Tongue (tissue), 2 donors: Measurements from ENCODE around the gene TSHZ3. TPM values are rescaled to one million over a fixed set of nuclear protein-coding genes. Genes with fewer than 3 reads are reported as not detected.
A peak's percentile ranks its signal among the peaks of the same experiment; 100 is the strongest.

Experiments
- DNase-seq: peaks from one replicate; pipeline ENCODE4 v3.0.0-alpha.2; 2015
- total RNA-seq: library from RNA; depleted of rRNA; stranded (reverse); fragments of >200 nt; gene quantifications from one replicate; pipeline ENCODE4 v1.2.3, GENCODE V29; 2014

TSHZ3 gene
- total RNA-seq, 1 donor from 2014 or later, result 9.5 TPM

DNA sequence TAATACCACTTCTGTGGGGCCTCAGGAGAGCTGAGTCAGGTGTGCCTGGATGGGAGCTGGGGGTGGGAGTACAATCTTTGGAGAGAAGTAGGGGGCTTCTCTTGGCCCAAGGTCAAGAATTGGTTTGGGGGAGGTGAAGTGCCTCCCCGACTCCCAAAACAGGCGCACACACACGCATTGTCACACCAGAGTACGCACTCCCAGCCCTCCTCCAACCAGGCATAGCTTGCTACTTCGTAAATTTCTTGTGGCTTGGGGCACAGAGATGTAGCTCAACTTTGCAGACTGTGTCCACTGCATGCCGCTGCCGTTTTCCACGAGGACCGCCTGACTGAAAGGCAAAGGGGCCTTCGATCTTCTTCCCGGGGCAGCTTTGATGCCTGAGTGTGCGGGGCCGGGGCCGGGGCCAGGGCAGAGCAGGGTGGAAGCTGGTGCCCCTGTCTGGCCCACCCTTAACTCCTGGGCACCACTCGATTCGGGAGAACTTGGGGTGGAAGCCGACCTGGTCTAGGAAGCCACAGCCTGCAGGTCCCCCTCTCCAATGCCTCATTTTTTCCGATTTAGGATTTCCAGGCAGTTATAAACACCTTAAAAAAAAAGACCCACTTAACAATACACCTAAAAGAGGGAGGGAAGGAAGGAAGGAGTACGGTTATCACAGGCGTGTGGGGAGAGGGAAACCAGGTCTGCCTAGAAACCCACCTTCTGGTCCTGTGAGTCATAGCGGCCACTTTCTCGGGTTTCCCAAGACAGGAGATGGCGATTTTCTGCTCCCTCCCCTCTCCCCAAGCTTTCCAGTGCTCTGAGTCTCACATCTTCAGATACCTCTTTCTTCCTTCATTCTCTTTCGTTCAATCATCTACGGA is 5.8 kb upstream of the TSHZ3 start:
- DNase-seq, result peak; percentile 44

DNA sequence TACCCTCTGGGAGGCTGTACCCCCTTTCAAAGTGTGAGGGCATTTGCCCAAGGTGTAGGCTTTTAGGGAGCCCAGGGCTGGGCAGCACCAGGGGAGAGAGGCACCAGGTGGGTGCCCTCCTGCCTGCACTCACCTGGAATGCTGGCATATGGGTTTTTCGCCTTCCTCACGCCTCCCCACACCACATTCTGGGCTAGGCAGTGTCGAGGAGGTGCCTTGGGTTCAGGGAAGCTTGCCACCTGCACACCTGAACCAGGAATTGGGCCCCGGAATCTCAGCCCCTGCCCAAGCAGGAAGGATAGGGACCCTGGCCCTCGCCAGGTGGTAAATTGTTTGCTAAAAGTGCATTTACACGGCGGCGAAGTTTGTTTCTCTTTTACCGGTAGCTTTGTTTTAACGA is 5.1 kb upstream of the TSHZ3 start:
- DNase-seq, result no peak

DNA sequence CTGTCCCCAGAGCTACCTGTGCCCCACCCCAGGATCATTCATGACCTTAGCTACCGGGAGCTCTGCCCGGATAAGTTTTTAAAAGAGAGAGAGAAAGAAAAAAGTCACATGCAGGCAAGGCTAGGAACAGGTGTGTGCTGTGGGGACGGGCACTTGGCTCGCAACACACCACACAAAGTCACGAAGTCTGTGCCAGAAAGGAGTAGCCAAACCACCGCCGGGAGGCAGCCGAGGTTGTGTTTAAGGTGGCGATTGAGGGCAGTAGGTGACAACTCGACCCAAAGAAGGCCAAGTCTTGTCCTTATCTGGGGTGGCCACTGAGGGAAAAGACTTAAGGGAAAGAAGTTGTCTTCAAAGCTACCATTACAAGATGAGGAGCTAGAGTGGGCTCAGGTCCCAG is 4.6 kb upstream of the TSHZ3 start:
- DNase-seq, result peak; percentile 83

GRCh38 chr19:31352782-31353651 is 3.8 kb upstream of the TSHZ3 start:
- peak; percentile 25 for DNase-seq

DNA sequence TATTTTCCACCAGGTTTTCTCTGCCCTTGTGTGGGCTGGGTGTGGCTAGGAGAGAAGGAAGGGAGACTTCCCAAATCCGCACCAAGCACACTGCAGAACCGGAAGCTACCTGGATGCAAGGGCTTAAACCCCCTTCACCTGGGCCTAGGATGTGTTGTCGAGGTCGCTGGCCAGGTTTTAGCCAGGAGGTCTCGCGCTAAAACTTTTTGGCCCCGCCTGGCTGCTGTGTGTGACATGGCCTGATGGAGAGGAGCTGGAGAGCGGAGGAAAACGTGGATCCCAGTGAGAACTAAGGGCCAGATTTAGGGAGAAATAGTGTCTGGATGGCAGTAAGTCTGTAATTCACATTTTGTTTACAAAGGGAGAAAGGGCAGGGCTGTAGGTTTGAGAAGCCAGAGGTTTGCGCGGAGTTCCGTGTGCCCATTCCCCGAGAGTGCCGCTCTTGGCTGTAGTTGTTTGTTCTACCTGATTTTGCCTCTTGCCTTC is 3.1 kb upstream of the TSHZ3 start:
- DNase-seq, result peak; percentile 31

- DNase-seq, result peak; percentile 48
These were observed 2.6 kb upstream of the TSHZ3 start for GRCh38 chr19:31351855-31352195.

DNA sequence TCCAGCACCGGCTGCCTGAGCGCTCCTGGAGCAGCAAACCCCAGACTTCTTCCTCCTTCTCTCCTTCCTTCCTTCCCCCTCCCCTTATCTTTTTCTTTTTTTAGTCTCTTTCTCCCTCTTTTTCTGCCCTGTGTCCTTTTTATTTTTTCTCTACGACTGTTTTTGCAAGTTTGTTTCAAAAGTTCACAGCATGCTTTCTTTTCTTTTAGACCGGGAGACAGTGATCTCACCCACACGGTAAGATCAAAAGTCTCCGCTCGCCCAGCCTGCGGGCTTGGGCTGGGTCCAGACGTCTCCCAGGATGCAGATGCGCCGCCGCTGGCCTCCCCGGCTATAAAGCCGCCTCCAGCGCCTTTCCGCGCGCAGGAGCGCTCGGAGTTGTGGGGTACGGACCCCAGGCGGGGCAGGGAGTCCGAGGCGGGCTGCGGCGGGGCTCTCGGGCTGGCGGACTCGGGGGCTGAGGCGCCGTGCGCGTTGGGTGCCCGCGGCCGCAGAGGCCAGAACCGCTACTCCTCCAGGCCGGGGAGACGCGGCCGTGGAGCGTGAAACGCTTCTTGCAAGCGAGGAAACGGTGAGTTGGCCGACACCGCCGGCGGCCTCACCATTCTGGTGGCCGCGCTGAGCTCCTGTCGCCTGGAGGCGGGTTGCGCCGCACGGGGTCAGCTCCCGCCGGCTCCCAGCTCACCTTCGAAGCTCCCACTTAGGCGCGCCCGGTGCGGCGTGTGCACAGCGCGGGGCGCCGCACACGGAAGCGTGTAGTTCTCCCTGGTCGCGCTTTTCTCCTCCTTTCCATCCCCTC is 2.0 kb upstream of the TSHZ3 start:
- peak; percentile 65 for DNase-seq

GRCh38 chr19:31350693-31351055 is 1.4 kb upstream of the TSHZ3 start:
- peak; percentile 76 for DNase-seq

DNA sequence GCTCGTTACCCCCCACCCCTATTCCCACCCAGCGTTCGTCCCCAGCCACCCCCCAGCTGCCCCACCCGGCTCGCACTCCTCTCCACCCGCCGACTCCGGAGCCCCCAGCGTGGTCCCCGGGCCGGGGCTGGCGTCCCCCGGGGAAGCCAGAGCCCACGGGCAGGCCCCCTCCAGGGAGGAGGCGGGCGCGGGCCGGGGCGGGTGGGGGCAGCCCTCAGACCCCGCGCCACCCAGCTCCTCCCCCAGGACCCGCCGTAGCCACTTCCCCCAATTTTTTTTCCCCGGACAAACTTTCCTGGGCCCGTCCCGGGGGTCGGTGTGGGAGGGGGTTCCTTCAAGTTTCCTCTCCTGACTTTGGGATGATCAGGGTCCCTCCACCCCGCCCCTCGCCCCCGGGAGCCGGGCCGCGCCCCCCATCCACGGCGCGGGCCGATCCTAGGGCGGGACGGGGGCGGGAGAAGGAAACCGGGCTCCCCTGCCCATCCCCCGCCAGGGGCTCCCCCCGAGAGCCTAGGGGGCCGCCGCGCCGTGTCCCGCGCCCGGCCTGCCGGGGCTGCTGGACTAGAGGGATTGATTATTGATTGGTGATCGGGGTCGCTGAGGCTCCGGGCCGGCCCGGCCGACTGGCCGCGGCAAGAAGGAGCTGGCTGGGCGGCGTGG is 927 bp upstream of the TSHZ3 start:
- peak; percentile 79 for DNase-seq

GRCh38 chr19:31348481-31349159 is 616 bp downstream of the TSHZ3 start:
- peak; percentile 45 for DNase-seq

GRCh38 chr19:31347828-31348392 is 1.3 kb downstream of the TSHZ3 start:
- peak; percentile 33 for DNase-seq

- DNase-seq, result no peak
These were observed 1.9 kb downstream of the TSHZ3 start for GRCh38 chr19:31347354-31347753.

DNA sequence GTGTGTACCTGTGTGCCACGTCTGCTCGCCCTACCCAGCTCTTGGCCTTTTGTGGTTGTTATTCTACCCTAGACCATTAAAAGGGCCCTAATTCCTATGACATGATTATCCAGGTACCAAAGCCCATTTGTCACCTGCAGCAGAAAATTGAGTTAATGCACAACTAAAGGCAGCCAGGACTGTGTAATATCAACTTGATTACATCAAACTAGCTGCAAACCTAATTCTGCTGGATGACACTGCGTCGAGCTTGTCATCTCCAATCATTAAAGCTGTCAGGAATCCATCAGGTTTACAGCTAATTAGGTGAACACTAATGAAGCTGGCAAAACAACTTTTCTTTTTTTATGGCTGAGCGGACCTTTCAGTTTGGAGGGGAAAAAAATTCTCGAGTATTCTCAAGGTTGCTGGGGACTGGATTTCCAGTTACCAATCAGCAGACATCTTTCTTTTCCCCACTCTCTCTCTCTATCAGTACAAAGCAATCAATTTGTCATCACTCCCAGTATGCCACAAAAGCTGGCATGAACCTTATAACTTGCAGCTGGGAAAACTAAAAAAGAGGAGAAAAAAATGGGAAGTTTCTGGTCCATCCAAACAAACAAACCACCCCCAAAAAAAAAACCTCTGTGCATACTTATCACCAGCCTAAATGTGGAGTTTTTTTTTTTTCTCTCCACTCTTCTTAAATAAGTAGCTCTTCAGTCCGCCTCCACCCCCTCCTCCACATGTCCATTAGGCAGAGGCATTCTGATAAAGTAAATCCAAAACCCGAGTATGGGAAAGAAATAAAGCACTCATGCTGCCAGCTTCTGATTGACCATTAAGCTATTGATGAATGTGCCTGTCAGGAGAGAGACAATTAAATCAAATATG is 2.8 kb downstream of the TSHZ3 start:
- no peak for DNase-seq

DNA sequence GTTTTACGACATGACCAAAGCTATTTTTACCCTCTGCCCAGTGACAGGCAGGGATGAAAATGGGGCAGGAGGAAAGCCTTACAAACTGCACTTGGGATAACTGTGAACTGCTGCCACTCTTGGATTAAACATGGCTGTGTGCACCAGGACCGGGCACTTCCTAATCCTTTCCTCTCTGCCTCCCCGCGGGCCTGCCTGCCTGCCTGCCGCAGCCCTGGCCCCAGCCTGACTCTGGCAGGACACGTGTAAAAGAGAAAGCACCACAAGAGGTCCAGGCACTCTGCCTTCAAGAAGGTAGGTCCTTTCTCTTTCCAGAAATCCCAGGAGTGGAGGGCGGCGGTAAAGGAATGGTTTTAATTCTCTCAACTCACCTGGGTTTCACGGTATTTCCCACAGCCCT is 4.8 kb downstream of the TSHZ3 start:
- DNase-seq, result peak; percentile 42

GRCh38 chr19:31342926-31343325 is 6.3 kb downstream of the TSHZ3 start:
- no peak for DNase-seq

DNA sequence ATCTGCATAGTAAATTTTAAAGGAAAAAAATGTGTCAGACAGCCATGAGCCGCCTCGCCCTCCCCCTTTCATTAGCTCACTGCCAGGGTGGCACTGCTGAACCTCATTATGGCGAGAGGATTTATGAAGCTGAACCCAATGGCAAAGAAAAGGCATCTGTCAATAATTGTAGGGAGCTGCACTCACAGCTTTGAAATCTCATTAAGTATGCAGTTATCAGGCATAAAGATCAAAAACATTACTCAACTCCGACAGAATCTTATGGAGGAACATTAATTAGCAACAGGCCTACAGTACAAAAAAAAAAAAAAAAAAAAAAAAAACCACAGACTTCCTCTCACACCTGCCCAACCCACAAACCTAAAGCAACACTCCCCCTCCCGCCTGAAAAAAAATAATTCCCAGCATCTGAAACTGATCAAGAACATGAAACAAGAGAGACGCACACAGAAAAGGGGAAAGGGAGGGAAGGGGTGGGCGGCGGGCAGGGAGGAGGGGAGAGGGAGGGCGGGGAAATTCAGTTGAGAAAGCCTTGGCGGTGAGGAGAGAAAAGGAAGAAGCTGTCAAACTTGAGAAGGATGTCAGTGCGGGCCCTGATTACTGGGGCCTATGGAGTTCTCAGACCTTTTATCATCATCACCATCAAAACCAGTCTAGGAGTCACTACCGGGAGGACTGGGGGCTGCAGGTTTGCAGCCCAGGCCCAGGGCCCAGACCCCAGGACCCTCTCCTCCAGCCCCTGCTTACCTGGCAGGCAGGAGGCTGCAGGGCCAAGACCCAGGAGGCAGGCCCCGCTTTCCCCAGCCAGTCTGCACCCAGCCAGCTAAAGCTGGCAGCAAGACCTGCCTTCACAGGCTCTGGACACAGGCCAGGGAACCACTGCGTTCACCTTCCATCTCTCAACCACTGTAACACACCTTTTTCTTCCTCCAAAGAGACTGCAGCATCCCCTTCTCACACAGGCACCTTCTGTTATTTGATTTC is 8.9 kb downstream of the TSHZ3 start:
- peak; percentile 75 for DNase-seq

- DNase-seq, result peak; percentile 29
These were observed 9.8 kb downstream of the TSHZ3 start for GRCh38 chr19:31339411-31339810.

DNA sequence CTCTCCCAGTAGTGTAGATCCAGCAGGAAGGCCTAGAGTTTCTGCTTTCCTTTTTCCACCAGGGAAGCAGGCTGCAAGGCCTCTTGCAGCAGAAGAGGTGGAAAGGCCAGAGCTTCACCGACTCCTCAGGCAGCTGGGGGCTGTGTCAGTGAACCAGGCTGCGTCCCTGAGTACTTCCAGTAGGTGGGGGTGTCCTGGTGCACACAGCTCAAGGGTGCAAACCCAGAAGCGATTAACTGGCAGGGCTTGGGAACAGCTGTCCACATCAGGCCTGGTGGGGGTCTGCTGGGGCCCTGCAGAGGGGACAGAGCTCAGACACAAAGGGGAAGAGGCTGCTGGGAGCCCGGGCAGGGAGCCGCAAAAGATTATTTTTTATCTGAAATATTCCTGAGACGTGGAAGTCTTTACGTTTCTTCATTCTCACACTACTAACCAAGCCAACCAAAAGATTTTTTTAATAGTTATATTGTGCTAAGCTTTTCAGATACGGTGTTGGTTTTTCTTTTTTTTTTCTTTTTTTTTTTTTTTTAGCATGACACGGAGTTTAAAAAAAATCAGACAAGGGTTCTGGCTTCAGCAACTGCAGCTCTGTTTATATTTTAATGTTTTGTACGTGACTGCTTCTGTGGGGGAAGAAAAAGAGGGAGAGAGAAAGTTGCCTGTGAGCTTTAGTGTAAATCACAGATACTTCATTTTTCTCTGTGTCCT is 11.0 kb downstream of the TSHZ3 start:
- DNase-seq, result peak; percentile 94
